ENCODE measurements around the gene KRTAP10-4. TPM values are rescaled to one million over a fixed set of nuclear protein-coding genes. Genes with fewer than 3 reads are reported as not detected.

The KRTAP10-4 gene
- total RNA-seq, 1 experiment from 2014 or later: not detected

DNA sequence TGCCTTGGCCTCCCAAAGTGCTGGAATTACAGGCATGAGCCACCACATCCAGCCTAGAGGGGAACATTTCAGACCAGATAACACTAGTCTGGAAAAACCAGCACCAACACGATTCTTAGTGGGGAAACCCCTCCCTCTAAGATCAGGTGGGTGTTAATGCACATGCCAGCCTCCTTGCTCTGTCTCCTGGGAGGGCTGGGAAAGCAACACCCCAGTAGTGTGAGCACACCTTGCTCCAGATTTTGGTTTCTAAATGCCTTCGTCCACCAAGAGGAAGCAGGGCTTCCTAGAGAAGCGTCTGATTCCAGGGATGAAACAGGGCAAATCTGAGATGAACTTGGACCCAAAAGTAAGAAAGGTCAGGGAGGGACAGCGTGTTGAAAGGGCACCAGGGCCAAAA, 2.2 kb upstream of the KRTAP10-4 start:
- Histone ChIP-seq H3K36me3 (ENCODE audit: low read depth) (no peaks in the 10 kb centered on the region), H2AFZ (no peak overlapping the region), H3K9me3 (ENCODE audit: insufficient read depth, low read depth) (no peaks in the 10 kb centered on the region), H3K4me3 (no peak overlapping the region), H3K9me2 (ENCODE audit: insufficient read depth) (no peaks in the 10 kb centered on the region), H3K27me3 (ENCODE audit: insufficient read depth, low read depth) (peaks cover 67% of the 10 kb centered on the region), H3K4me1 (replicated peaks; ENCODE audit: insufficient read depth) (no peaks in the 10 kb centered on the region), H3K79me2 (ENCODE audit: low read depth) (no peaks in the 10 kb centered on the region), H3F3A (ENCODE audit: insufficient read depth, low read depth) (no peaks in the 10 kb centered on the region), H4K20me1 (ENCODE audit: insufficient read depth) (no peaks in the 10 kb centered on the region), H3K4me2 (no peak overlapping the region), H3K27ac (no peak overlapping the region)
- BruUV-seq (replicated peaks): no TSS peak
- no peak for DNase-seq
- POLR2A ChIA-PET (ENCODE audit: unreplicated experiment): no interaction called here
- intact Hi-C loops (cut with micrococcal nuclease; ENCODE audit: unreplicated experiment): no loop called here
- TF ChIP-seq EZH2 (IDR thresholded peaks at IDR 0.05; ENCODE audit: low read depth): no peak
- TF ChIP-seq, protein P1, sequence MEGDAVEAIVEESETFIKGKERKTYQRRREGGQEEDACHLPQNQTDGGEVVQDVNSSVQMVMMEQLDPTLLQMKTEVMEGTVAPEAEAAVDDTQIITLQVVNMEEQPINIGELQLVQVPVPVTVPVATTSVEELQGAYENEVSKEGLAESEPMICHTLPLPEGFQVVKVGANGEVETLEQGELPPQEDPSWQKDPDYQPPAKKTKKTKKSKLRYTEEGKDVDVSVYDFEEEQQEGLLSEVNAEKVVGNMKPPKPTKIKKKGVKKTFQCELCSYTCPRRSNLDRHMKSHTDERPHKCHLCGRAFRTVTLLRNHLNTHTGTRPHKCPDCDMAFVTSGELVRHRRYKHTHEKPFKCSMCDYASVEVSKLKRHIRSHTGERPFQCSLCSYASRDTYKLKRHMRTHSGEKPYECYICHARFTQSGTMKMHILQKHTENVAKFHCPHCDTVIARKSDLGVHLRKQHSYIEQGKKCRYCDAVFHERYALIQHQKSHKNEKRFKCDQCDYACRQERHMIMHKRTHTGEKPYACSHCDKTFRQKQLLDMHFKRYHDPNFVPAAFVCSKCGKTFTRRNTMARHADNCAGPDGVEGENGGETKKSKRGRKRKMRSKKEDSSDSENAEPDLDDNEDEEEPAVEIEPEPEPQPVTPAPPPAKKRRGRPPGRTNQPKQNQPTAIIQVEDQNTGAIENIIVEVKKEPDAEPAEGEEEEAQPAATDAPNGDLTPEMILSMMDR (conservative IDR thresholded peaks at IDR 0.05): no peak
- CTCF ChIA-PET: no interaction called here

DNA sequence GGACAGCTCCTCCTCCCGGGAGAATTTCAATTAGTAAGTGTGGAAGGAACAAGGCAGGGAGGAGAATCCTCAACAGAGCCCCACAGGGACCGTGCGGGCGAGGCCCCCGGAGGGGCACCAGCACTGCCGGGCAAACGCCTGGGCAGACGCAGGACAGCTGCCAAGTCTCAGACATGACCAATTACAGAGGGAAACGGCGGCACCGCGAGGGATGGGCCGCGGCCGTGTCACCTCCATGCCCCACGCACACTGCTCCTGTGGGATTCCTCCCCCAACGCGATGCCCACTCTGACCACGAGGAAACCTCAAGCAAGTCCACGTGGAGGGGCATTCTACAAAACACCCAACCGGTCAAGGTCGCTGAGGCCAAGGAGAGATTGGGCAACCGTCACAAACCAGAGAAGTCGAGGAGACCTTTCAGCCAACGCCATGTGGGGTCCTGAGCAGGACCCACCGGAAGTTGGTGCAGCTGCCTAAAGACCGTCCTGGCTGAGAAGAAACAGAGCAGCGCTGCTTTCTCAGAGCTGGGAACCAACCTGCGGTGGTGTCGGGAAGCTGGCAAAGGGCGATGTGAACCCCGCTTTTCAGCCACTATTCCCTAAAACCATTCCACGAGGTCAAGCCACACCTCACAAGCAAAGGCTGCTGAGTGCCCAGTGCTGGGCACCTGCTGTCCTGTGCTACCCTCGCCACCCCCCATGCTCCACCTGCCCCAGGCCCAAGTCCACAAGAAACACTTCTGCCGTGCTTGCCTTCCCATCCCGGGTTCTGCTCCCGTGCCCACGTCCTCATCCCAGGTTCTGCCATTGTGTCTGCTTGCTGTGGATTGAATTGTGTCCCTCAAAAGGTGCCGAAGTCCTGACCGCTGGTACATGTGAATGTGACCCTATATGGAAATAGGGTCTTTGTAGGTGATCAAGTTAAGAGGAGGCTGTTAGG, 1.4 kb upstream of the KRTAP10-4 start:
- Histone ChIP-seq H3K79me2 (ENCODE audit: low read depth) (no peaks in the 10 kb centered on the region), H3K27ac (no peak overlapping the region), H4K20me1 (ENCODE audit: insufficient read depth) (no peaks in the 10 kb centered on the region), H3K9me2 (ENCODE audit: insufficient read depth) (no peaks in the 10 kb centered on the region), H3K9me3 (ENCODE audit: insufficient read depth, low read depth) (no peaks in the 10 kb centered on the region), H3K36me3 (ENCODE audit: low read depth) (no peaks in the 10 kb centered on the region), H3K4me1 (replicated peaks; ENCODE audit: insufficient read depth) (no peaks in the 10 kb centered on the region), H3K27me3 (ENCODE audit: insufficient read depth, low read depth) (peaks cover 71% of the 10 kb centered on the region), H3K4me3 (no peak overlapping the region), H2AFZ (no peak overlapping the region), H3K4me2 (no peak overlapping the region), H3F3A (ENCODE audit: insufficient read depth, low read depth) (no peaks in the 10 kb centered on the region)
- POLR2A ChIA-PET (ENCODE audit: unreplicated experiment): no interaction called here
- no peak for DNase-seq
- intact Hi-C loops (cut with micrococcal nuclease; ENCODE audit: unreplicated experiment): no loop called here
- BruUV-seq (replicated peaks): no TSS peak
- CTCF ChIA-PET: no interaction called here
- no peak for TF ChIP-seq EZH2 (IDR thresholded peaks at IDR 0.05; ENCODE audit: low read depth)
- TF ChIP-seq, protein P1 (conservative IDR thresholded peaks at IDR 0.05): no peak

DNA sequence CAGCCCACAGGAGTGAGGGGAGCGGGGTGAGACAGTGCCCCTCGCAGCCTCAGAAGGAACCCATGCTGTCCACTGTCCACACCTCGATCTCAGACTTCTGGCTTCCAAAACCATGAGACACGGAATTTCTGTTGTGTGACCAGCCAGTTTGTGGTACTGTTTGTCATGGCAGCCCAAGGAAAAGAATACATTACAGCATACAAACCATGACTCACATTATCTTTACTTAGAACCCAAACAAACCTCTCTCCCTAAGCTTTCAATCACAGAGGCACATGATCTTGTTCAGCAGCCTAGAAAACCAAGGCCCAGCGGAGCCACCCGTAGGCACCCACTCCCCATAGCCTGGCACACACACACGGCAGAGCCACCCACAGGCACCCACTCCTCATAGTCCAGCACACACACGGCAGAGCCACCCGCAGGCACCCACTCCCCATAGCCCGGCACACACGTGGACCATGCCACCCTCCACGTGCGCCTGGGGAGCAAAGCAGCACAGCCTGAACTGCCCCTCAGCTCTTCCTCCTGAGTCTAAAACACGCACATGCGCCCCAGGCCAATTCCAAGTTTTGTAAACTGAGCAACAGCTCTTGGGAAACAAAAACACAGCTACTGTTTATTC, 458 bp upstream of the KRTAP10-4 start:
- H3K9me3 ChIP-seq (ENCODE audit: insufficient read depth, low read depth): no peaks in the 10 kb centered on the region
- no peak overlapping the region for H3K4me3 ChIP-seq
- no peak overlapping the region for H3K4me2 ChIP-seq
- no peaks in the 10 kb centered on the region for H3F3A ChIP-seq (ENCODE audit: insufficient read depth, low read depth)
- ChIA-PET CTCF (no interaction called here), POLR2A (ENCODE audit: unreplicated experiment) (no interaction called here)
- intact Hi-C loops (cut with micrococcal nuclease; ENCODE audit: unreplicated experiment): no loop called here
- no peak overlapping the region for H3K27ac ChIP-seq
- peaks cover 67% of the 10 kb centered on the region for H3K27me3 ChIP-seq (ENCODE audit: insufficient read depth, low read depth)
- no peaks in the 10 kb centered on the region for H3K4me1 ChIP-seq (replicated peaks; ENCODE audit: insufficient read depth)
- no peak overlapping the region for H2AFZ ChIP-seq
- H3K9me2 ChIP-seq (ENCODE audit: insufficient read depth): no peaks in the 10 kb centered on the region
- H3K36me3 ChIP-seq (ENCODE audit: low read depth): no peaks in the 10 kb centered on the region
- no peaks in the 10 kb centered on the region for H3K79me2 ChIP-seq (ENCODE audit: low read depth)
- no peak for TF ChIP-seq EZH2 (IDR thresholded peaks at IDR 0.05; ENCODE audit: low read depth)
- TF ChIP-seq, protein P1 (conservative IDR thresholded peaks at IDR 0.05): no peak
- BruUV-seq (replicated peaks): no TSS peak
- no peak for DNase-seq
- H4K20me1 ChIP-seq (ENCODE audit: insufficient read depth): no peaks in the 10 kb centered on the region
